Kidney epithelial cell (primary cell): Measurements from ENCODE around the gene STRA8. TPM values are rescaled to one million over a fixed set of nuclear protein-coding genes. Genes with fewer than 3 reads are reported as not detected.

Experiments used
- DNase-seq: peaks from one replicate; pipeline ENCODE4 v3.0.0-alpha.2; 2010; ENCODE audit warnings: low read depth
- H3K27me3 ChIP-seq: 2 replicates; pipeline ENCODE4 v1.6.0; 2011; ENCODE audit warnings: low read length; ENCODE audit not compliant: control insufficient read depth, insufficient read depth
- H3K36me3 ChIP-seq: 2 replicates; pipeline ENCODE4 v1.5.1; 2011; ENCODE audit warnings: low read length; ENCODE audit not compliant: control insufficient read depth, insufficient read depth
- H3K4me3 ChIP-seq: 2 replicates; pipeline ENCODE4 v1.5.1; 2011; ENCODE audit warnings: low read depth, mild to moderate bottlenecking, control low read depth, low read length
- CTCF ChIP-seq: IDR thresholded peaks from 2 replicates; pipeline ENCODE4 v1.5.1; 2011; ENCODE audit warnings: mild to moderate bottlenecking, moderate library complexity, low read length, control low read depth, inconsistent platforms; ENCODE audit not compliant: insufficient read depth, poor library complexity, severe bottlenecking
- total RNA-seq: library from RNA; depleted of rRNA; stranded (reverse); fragments of >200 nt; gene quantifications from 2 replicates; pipeline ENCODE4 v1.2.3, GENCODE V29; 2015

STRA8 gene
- total RNA-seq, 1 donor from 2014 or later: not detected

- H3K27me3 ChIP-seq: no peaks in the 10 kb centered on the region
- DNase-seq: no peak
- H3K4me3 ChIP-seq: no peak overlapping the region
- H3K36me3 ChIP-seq: no peaks in the 10 kb centered on the region
- TF ChIP-seq CTCF: no peak
Observed at GRCh38 chr7:135234727-135235126, 1.1 kb downstream of the STRA8 start.

- Histone ChIP-seq H3K36me3 (no peaks in the 10 kb centered on the region), H3K27me3 (no peaks in the 10 kb centered on the region), H3K4me3 (no peak overlapping the region)
- no peak for TF ChIP-seq CTCF
- peak; percentile 9 for DNase-seq
Observed at GRCh38 chr7:135235841-135236240, 2.2 kb downstream of the STRA8 start.

- TF ChIP-seq CTCF: no peak
- Histone ChIP-seq H3K27me3 (no peaks in the 10 kb centered on the region), H3K4me3 (no peak overlapping the region), H3K36me3 (no peaks in the 10 kb centered on the region)
- DNase-seq: peak; percentile 82
Observed at GRCh38 chr7:135236727-135237126, 3.1 kb downstream of the STRA8 start.

- Histone ChIP-seq H3K4me3 (no peak overlapping the region), H3K27me3 (no peaks in the 10 kb centered on the region), H3K36me3 (no peaks in the 10 kb centered on the region)
- no peak for DNase-seq
- peak; percentile 46 for TF ChIP-seq CTCF
Observed at GRCh38 chr7:135238112-135238744, 4.6 kb downstream of the STRA8 start.

GRCh38 chr7:135239263-135239662 lies 5.6 kb downstream of the STRA8 start:
- Histone ChIP-seq H3K4me3 (no peak overlapping the region), H3K27me3 (no peaks in the 10 kb centered on the region), H3K36me3 (no peaks in the 10 kb centered on the region)
- no peak for TF ChIP-seq CTCF
- no peak for DNase-seq

GRCh38 chr7:135240441-135240840 lies 6.8 kb downstream of the STRA8 start:
- Histone ChIP-seq H3K4me3 (no peak overlapping the region), H3K27me3 (no peaks in the 10 kb centered on the region), H3K36me3 (no peaks in the 10 kb centered on the region)
- no peak for DNase-seq
- TF ChIP-seq CTCF: no peak
